Hepatocyte (in vitro differentiated cells): ENCODE data around the gene PRR27. TPM values are rescaled to one million over a fixed set of nuclear protein-coding genes. Genes with fewer than 3 reads are reported as not detected.

Experiments
- DNase-seq: peaks from one replicate; pipeline ENCODE4 v3.0.0-alpha.2; 2016; ENCODE audit warnings: low spot score
- H2AFZ ChIP-seq: fragments of 200-600 bp; sonication (generic); 2 replicates; pipeline ENCODE4 v1.6.0; 2016; ENCODE audit warnings: antibody characterized with exemption, mild to moderate bottlenecking
- H3K27ac ChIP-seq: fragments of 200-600 bp; sonication (generic); 2 replicates; pipeline ENCODE4 v1.5.1; 2016; ENCODE audit warnings: mild to moderate bottlenecking
- H3K27me3 ChIP-seq: fragments of 200-600 bp; sonication (generic); 2 replicates; pipeline ENCODE4 v1.6.1; 2016
- H3K36me3 ChIP-seq: fragments of 200-600 bp; sonication (generic); replicated peaks from 2 replicates; pipeline ENCODE4 v1.5.1; 2016; ENCODE audit warnings: low read depth; ENCODE audit not compliant: insufficient read depth
- H3K4me1 ChIP-seq: fragments of 200-600 bp; sonication (generic); 2 replicates; pipeline ENCODE4 v1.5.1; 2016; ENCODE audit warnings: mild to moderate bottlenecking, moderate library complexity; ENCODE audit not compliant: insufficient read depth
- H3K4me2 ChIP-seq: fragments of 200-600 bp; sonication (generic); 2 replicates; pipeline ENCODE4 v1.6.0; 2016
- H3K4me3 ChIP-seq: fragments of 200-600 bp; sonication (generic); 2 replicates; pipeline ENCODE4 v1.5.1; 2016; ENCODE audit warnings: mild to moderate bottlenecking
- H3K79me2 ChIP-seq: fragments of 200-600 bp; sonication (generic); 2 replicates; pipeline ENCODE4 v1.6.0; 2017; ENCODE audit warnings: mild to moderate bottlenecking
- H3K9me2 ChIP-seq: fragments of 200-600 bp; sonication (generic); replicated peaks from 2 replicates; pipeline ENCODE4 v1.6.0; 2017; ENCODE audit warnings: mild to moderate bottlenecking; ENCODE audit not compliant: insufficient read depth
- H3K9me3 ChIP-seq: fragments of 200-600 bp; sonication (generic); 2 replicates; pipeline ENCODE4 v1.5.1; 2016; ENCODE audit warnings: low read depth, mild to moderate bottlenecking
- H4K20me1 ChIP-seq: fragments of 200-600 bp; sonication (generic); 2 replicates; pipeline ENCODE4 v1.6.0; 2016; ENCODE audit warnings: mild to moderate bottlenecking; ENCODE audit not compliant: insufficient read depth, poor library complexity, severe bottlenecking
- CTCF ChIP-seq: fragments of 200-600 bp; sonication (generic); IDR thresholded peaks from 2 replicates; pipeline ENCODE4 v1.5.1; 2016; ENCODE audit warnings: antibody characterized with exemption, mild to moderate bottlenecking; ENCODE audit not compliant: poor library complexity
- EZH2 ChIP-seq: fragments of 200-600 bp; sonication (generic); IDR thresholded peaks from 2 replicates; pipeline ENCODE4 v1.6.1; 2016; ENCODE audit warnings: antibody characterized with exemption, mild to moderate bottlenecking, borderline replicate concordance
- EZH2phosphoT487 ChIP-seq: fragments of 200-600 bp; sonication (generic); IDR thresholded peaks from one replicate; pipeline ENCODE4 v1.6.1; 2018; ENCODE audit warnings: antibody characterized with exemption, mild to moderate bottlenecking, low read depth, moderate library complexity; ENCODE audit not compliant: unreplicated experiment, severe bottlenecking
- WGBS: methylation state at CpG from one replicate; pipeline ENCODE4 v1.1.6; 2016; ENCODE audit warnings: low lambda C conversion rate; ENCODE audit errors: missing lambda C conversion rate; 5-methylcytosine and 5-hydroxymethylcytosine counted together
- polyA plus RNA-seq: library from polyadenylated mRNA; unstranded; fragments of >200 nt; fragmentation: Nextera tagmentation; extraction: Ambion mirVana; gene quantifications from 2 replicates; pipeline ENCODE4 v1.2.1, GENCODE V29; 2016
- total RNA-seq: library from RNA; depleted of rRNA; stranded (reverse); fragments of >200 nt; gene quantifications from 2 replicates; pipeline ENCODE4 v1.2.3, GENCODE V29; 2014

PRR27 gene
- total and polyA plus RNA-seq, 2 experiments from 2014 or later, result 0.48 TPM; not detected in 1

GRCh38 chr4:70178075-70178660 is 24.1 kb downstream of the PRR27 start:
- 83% methylated on average over 4 of the region's 5 CpGs for WGBS
- no peaks in the 10 kb centered on the region for H4K20me1 ChIP-seq
- H3K79me2 ChIP-seq, result no peaks in the 10 kb centered on the region

GRCh38 chr4:70179811-70180210 is 25.8 kb downstream of the PRR27 start:
- no peaks in the 10 kb centered on the region for H3K9me3 ChIP-seq
- H3K4me1 ChIP-seq, result peaks cover 10% of the 10 kb centered on the region
- no peak overlapping the region for H3K4me3 ChIP-seq
- 73% methylated on average over 2 of the region's 2 CpGs for WGBS
- H3K27me3 ChIP-seq, result no peaks in the 10 kb centered on the region
- H3K4me2 ChIP-seq, result no peak overlapping the region
- H4K20me1 ChIP-seq, result no peaks in the 10 kb centered on the region
- no peaks in the 10 kb centered on the region for H3K9me2 ChIP-seq
- no peaks in the 10 kb centered on the region for H3K36me3 ChIP-seq
- no peak overlapping the region for H3K27ac ChIP-seq
- DNase-seq, result no peak
- H3K79me2 ChIP-seq, result no peaks in the 10 kb centered on the region
- TF ChIP-seq EZH2phosphoT487 (no peak), EZH2 (no peak), CTCF (no peak)
- no peak overlapping the region for H2AFZ ChIP-seq

More at GRCh38 chr4:70178075-70178660, 24.1 kb downstream of the PRR27 start:
- no peak for DNase-seq
- Histone ChIP-seq H2AFZ (no peak overlapping the region), H3K4me1 (peaks cover 10% of the 10 kb centered on the region), H3K4me2 (no peak overlapping the region), H3K36me3 (no peaks in the 10 kb centered on the region), H3K9me2 (no peaks in the 10 kb centered on the region), H3K9me3 (no peaks in the 10 kb centered on the region), H3K4me3 (no peak overlapping the region), H3K27me3 (no peaks in the 10 kb centered on the region), H3K27ac (no peak overlapping the region)
- no peak for TF ChIP-seq EZH2phosphoT487
- no peak for TF ChIP-seq EZH2
- TF ChIP-seq CTCF, result no peak

GRCh38 chr4:70181864-70182263 is 27.8 kb downstream of the PRR27 start:
- Histone ChIP-seq H3K27me3 (no peaks in the 10 kb centered on the region), H3K4me1 (peaks cover 10% of the 10 kb centered on the region), H3K9me2 (no peaks in the 10 kb centered on the region), H3K27ac (no peak overlapping the region), H3K4me3 (no peak overlapping the region), H2AFZ (no peak overlapping the region), H3K4me2 (no peak overlapping the region), H3K9me3 (no peaks in the 10 kb centered on the region), H4K20me1 (no peaks in the 10 kb centered on the region), H3K36me3 (no peaks in the 10 kb centered on the region), H3K79me2 (no peaks in the 10 kb centered on the region)
- no peak for DNase-seq
- 83% methylated on average over 1 of the region's 1 CpG for WGBS
- TF ChIP-seq EZH2, result no peak

- Histone ChIP-seq H2AFZ (peak overlapping the region; percentile 22), H3K4me3 (no peak overlapping the region), H3K27ac (no peak overlapping the region), H3K4me2 (no peak overlapping the region), H4K20me1 (no peaks in the 10 kb centered on the region), H3K9me3 (no peaks in the 10 kb centered on the region), H3K9me2 (no peaks in the 10 kb centered on the region), H3K79me2 (no peaks in the 10 kb centered on the region), H3K27me3 (no peaks in the 10 kb centered on the region), H3K36me3 (no peaks in the 10 kb centered on the region), H3K4me1 (peaks cover 10% of the 10 kb centered on the region)
- no peak for DNase-seq
- WGBS, result 11% methylated on average over 2 of the region's 2 CpGs
- TF ChIP-seq EZH2 (no peak), CTCF (no peak), EZH2phosphoT487 (peak; percentile 77)
These were observed 28.6 kb downstream of the PRR27 start for GRCh38 chr4:70182517-70183167.
